Adipocyte (in vitro differentiated cells): ENCODE results near the gene UFD1.

Experiments
- DNase-seq: peaks from one replicate; pipeline ENCODE4 v3.0.0-alpha.2; 2015; ENCODE audit warnings: low read depth
- H3K27me3 ChIP-seq: replicated peaks from 2 replicates; pipeline ENCODE4 v1.7.0; 2013; ENCODE audit warnings: mild to moderate bottlenecking, low read length, moderate library complexity; ENCODE audit not compliant: control insufficient read depth, insufficient read depth
- H3K36me3 ChIP-seq: 2 replicates; pipeline ENCODE4 v1.7.0; 2013; ENCODE audit warnings: low read length, mild to moderate bottlenecking, moderate library complexity; ENCODE audit not compliant: control insufficient read depth, insufficient read depth, severe bottlenecking
- H3K4me1 ChIP-seq: 2 replicates; pipeline ENCODE4 v1.7.0; 2013; ENCODE audit warnings: mild to moderate bottlenecking, low read length, moderate library complexity; ENCODE audit not compliant: control insufficient read depth, insufficient read depth
- H3K4me3 ChIP-seq: 2 replicates; pipeline ENCODE4 v1.7.0; 2013; ENCODE audit warnings: mild to moderate bottlenecking, low read length, moderate library complexity
- H3K9ac ChIP-seq: 2 replicates; pipeline ENCODE4 v1.7.0; 2013; ENCODE audit warnings: mild to moderate bottlenecking, low read length, moderate library complexity
- H3K9me3 ChIP-seq: 2 replicates; pipeline ENCODE4 v1.7.0; 2013; ENCODE audit warnings: mild to moderate bottlenecking, low read length, moderate library complexity; ENCODE audit not compliant: control insufficient read depth

The UFD1 gene

DNA sequence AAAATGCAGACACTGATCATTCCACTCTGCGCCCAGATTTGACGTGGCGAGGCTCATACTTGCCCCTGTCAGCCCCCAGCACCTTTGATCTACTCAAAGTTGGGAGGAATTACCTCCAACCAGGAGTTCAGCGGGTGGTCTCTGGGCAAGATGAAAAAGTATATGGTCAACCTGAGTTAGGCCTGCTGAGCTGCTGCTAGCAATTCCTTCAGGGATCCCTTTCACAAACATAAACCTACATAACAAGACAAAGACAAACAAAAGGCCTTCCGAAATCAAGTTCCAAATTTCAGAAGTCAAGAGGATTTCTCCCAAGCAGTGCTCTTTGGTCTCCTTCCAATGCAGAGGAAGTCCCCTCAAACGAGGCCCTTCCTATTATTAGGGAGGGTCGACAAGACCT, 24.4 kb upstream of the UFD1 start:
- H3K4me1 ChIP-seq: no peaks in the 10 kb centered on the region
- H3K9me3 ChIP-seq: no peaks in the 10 kb centered on the region
- no peaks in the 10 kb centered on the region for H3K36me3 ChIP-seq
- no peaks in the 10 kb centered on the region for H3K27me3 ChIP-seq
- no peak for DNase-seq
- no peak overlapping the region for H3K4me3 ChIP-seq
- H3K9ac ChIP-seq: no peak overlapping the region

DNA sequence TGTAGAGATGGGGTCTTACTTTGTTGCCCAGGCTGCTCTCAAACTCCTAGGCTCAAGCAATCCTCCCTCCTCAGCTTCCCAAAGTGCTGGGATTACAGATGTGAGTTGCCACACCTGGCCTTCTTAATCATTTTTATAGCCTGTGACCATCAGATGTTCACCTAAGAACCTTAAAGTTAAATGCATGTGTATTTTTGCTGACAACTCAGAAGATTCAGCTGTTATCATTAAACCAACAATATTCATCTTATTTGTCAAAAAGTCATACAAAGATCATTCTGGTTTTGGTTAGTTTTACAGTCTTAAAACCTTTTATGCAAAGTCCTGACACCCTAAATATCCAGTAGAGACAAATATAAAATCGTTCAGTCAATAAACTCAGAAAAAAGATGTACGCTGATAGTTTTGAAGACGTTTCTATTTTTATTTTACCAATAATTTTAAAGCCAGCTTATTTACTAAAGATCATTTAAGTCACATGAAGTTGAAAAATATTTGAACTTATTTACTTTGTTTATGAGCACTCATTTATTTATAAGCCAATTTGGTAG, 23.0 kb upstream of the UFD1 start:
- no peak overlapping the region for H3K9ac ChIP-seq
- H3K4me3 ChIP-seq: no peak overlapping the region
- DNase-seq: no peak
- H3K27me3 ChIP-seq: no peaks in the 10 kb centered on the region
- no peaks in the 10 kb centered on the region for H3K4me1 ChIP-seq
- no peaks in the 10 kb centered on the region for H3K36me3 ChIP-seq
- no peaks in the 10 kb centered on the region for H3K9me3 ChIP-seq

GRCh38 chr22:19499880-19500242, 20.9 kb upstream of the UFD1 start:
- no peak overlapping the region for H3K4me3 ChIP-seq
- H3K36me3 ChIP-seq: no peaks in the 10 kb centered on the region
- H3K9me3 ChIP-seq: no peaks in the 10 kb centered on the region
- no peaks in the 10 kb centered on the region for H3K27me3 ChIP-seq
- H3K4me1 ChIP-seq: no peaks in the 10 kb centered on the region
- H3K9ac ChIP-seq: no peak overlapping the region
- DNase-seq: no peak

- Histone ChIP-seq H3K36me3 (no peaks in the 10 kb centered on the region), H3K4me1 (no peaks in the 10 kb centered on the region), H3K4me3 (no peak overlapping the region), H3K9ac (no peak overlapping the region), H3K27me3 (no peaks in the 10 kb centered on the region), H3K9me3 (no peaks in the 10 kb centered on the region)
- no peak for DNase-seq
These were observed 20.4 kb upstream of the UFD1 start for GRCh38 chr22:19499236-19499879.

- DNase-seq: no peak
- Histone ChIP-seq H3K9ac (no peak overlapping the region), H3K4me3 (no peak overlapping the region), H3K36me3 (no peaks in the 10 kb centered on the region), H3K27me3 (no peaks in the 10 kb centered on the region), H3K4me1 (no peaks in the 10 kb centered on the region), H3K9me3 (no peaks in the 10 kb centered on the region)
These were observed 19.8 kb upstream of the UFD1 start for GRCh38 chr22:19498866-19499190.

DNA sequence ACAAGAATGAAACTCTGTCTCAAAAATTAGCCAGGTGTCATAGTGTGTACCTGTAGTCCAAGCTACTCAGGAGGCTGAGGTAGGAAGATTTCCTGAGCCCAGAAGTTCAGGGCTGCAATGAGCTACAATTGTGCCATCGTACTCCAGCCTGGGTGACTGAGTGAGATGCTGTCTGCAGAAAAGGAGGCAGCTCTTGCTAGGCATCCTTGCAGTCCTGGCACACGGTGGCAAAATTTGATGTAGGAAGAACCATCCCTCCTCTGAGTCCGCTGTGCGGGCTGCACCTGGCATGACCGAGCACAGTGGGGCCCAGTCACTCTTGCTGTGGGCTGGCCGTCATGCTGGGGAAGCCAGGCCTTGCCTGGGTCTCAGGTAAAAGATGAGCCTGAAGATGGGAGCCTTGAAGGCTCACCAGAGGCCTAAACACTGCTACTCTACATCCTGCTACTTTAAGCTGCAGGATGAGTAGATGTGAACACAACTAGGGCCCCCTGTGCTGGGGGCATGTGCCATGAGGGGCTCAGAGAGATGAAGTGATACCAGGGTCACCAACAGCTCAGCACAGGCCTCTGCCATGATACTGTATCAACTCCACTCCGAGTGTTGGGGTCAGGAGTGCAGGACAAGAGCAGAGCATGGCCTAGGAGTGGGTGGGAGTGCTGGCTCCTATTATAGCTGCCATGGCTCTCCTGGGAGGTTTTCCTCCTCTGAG, 19.3 kb upstream of the UFD1 start:
- H3K4me1 ChIP-seq: no peaks in the 10 kb centered on the region
- H3K4me3 ChIP-seq: no peak overlapping the region
- no peaks in the 10 kb centered on the region for H3K36me3 ChIP-seq
- H3K27me3 ChIP-seq: no peaks in the 10 kb centered on the region
- no peak overlapping the region for H3K9ac ChIP-seq
- no peak for DNase-seq
- H3K9me3 ChIP-seq: no peaks in the 10 kb centered on the region

GRCh38 chr22:19497245-19497644, 18.3 kb upstream of the UFD1 start:
- H3K27me3 ChIP-seq: no peaks in the 10 kb centered on the region
- no peaks in the 10 kb centered on the region for H3K9me3 ChIP-seq
- no peaks in the 10 kb centered on the region for H3K36me3 ChIP-seq
- peak; percentile 32 for DNase-seq
- H3K9ac ChIP-seq: no peak overlapping the region
- H3K4me3 ChIP-seq: no peak overlapping the region
- no peaks in the 10 kb centered on the region for H3K4me1 ChIP-seq

GRCh38 chr22:19496324-19496630, 17.3 kb upstream of the UFD1 start:
- Histone ChIP-seq H3K4me3 (no peak overlapping the region), H3K36me3 (no peaks in the 10 kb centered on the region), H3K27me3 (no peaks in the 10 kb centered on the region), H3K9me3 (no peaks in the 10 kb centered on the region), H3K4me1 (no peaks in the 10 kb centered on the region), H3K9ac (no peak overlapping the region)
- DNase-seq: no peak

DNA sequence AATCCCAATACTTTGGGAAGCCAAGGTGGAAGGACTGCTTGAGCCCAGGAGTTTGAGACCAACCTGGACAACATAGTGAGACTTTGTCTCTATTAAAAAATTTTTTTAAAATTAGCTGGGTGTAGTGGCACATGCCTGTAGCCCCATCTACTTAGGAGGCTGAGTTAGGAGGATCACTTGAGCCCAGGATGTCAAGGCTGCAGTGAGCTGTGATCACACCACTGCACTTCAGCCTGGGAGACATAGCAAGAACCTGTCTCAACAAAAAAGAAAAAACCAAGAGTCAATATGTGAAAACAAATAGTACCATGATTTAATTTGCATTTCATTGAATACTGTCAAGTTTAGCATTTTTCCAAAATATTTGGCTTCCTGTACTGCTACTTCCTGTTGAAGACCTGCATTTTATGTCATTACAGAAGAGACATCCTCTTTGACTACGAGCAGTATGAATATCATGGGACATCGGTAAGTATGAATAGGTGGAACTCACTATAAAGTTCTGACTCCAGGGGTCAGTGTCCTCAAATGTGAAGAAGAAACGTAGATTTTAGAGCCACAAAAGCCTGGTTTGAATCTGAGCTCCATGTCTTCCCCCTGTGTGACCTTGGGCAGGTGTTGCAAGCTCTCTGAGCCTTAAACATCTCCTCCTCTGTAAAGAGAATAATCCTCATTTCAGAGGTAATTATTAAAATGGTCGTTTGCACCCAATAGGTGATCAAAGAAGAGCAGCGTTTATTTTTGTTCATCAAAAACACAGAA, 16.8 kb upstream of the UFD1 start:
- H3K36me3 ChIP-seq: no peaks in the 10 kb centered on the region
- H3K9me3 ChIP-seq: no peaks in the 10 kb centered on the region
- no peak overlapping the region for H3K4me3 ChIP-seq
- H3K4me1 ChIP-seq: no peaks in the 10 kb centered on the region
- peak; percentile 25 for DNase-seq
- no peaks in the 10 kb centered on the region for H3K27me3 ChIP-seq
- H3K9ac ChIP-seq: no peak overlapping the region

- Histone ChIP-seq H3K4me3 (no peak overlapping the region), H3K4me1 (no peaks in the 10 kb centered on the region), H3K27me3 (no peaks in the 10 kb centered on the region), H3K9me3 (no peaks in the 10 kb centered on the region), H3K9ac (no peak overlapping the region), H3K36me3 (no peaks in the 10 kb centered on the region)
- DNase-seq: no peak
These were observed 15.7 kb upstream of the UFD1 start for GRCh38 chr22:19494676-19495173.

DNA sequence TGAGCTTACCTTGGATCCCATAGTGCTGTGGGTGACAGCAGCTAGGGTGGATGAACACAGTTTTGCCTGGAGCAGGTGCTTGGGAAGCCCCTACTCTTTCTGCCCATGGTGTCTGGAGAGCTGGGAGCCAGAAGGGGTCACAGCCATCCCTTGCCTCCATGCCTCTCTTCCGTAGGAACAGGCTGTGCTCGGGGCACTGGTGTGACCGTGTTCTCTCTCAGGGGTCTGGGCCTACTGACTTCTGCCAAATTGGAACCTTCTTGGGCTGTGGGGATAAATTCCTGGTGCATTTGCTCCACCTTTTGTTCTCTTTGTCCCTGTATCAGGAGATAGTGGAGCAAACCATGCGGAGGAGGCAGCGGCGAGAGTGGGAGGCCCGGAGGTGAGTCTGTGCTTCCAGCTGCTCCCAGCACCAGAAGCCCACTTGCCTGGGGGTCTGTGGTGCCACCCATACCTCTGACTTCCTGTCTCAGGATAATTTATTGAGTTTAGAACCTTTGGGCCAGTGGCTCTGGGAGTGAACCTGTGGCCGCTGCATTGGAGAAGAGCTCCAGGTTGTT, 15.1 kb upstream of the UFD1 start:
- H3K4me1 ChIP-seq: no peaks in the 10 kb centered on the region
- no peaks in the 10 kb centered on the region for H3K9me3 ChIP-seq
- H3K9ac ChIP-seq: no peak overlapping the region
- no peaks in the 10 kb centered on the region for H3K27me3 ChIP-seq
- DNase-seq: no peak
- no peaks in the 10 kb centered on the region for H3K36me3 ChIP-seq
- H3K4me3 ChIP-seq: no peak overlapping the region
